Prostate gland (tissue), 2 donors: ENCODE measurements around the gene VIPR2. TPM values are rescaled to one million over a fixed set of nuclear protein-coding genes. Genes with fewer than 3 reads are reported as not detected.

Experiments
- DNase-seq: peaks from one replicate; pipeline ENCODE4 v3.0.0-alpha.2; 2019; ENCODE audit warnings: low spot score
- H3K27ac ChIP-seq, 2 donors: fragments of 200-600 bp; sonication (generic); 2 replicates each; pipeline ENCODE4 v1.5.1; 2017 to 2019
- H3K27me3 ChIP-seq: fragments of 200-600 bp; sonication (generic); replicated peaks from 2 replicates; pipeline ENCODE4 v1.5.1; 2019; ENCODE audit not compliant: insufficient read depth
- H3K36me3 ChIP-seq, 2 donors: fragments of 200-600 bp; sonication (generic); 1 replicate in 1 of 2; 2 replicates in 1 of 2; pipeline versions ENCODE4 v1.5.1 to v1.8.1; 2017 to 2019
- H3K4me1 ChIP-seq: fragments of 200-600 bp; sonication (generic); replicated peaks from 2 replicates; pipeline ENCODE4 v1.5.1; 2019
- H3K4me3 ChIP-seq, 2 donors: fragments of 200-600 bp; sonication (generic); 2 replicates each; pipeline ENCODE4 v1.5.1; 2017 to 2019
- H3K9me3 ChIP-seq: fragments of 200-600 bp; sonication (generic); 2 replicates; pipeline ENCODE4 v1.5.1; 2017
- CTCF ChIP-seq, 4 experiments: fragments of 200-600 bp in 2 of 4; fragments of 450-650 bp in 2 of 4; sonication (generic) in 2 of 4; IDR thresholded peaks; 1 replicate in 3 of 4; 2 replicates in 1 of 4; pipeline ENCODE4 v1.5.1; 2016 to 2019; ENCODE audit warnings: antibody characterized with exemption in 4 of 4, mild to moderate bottlenecking in 2 of 4, moderate library complexity in 2 of 4
- POLR2A ChIP-seq: fragments of 450-650 bp; IDR thresholded peaks from one replicate; pipeline ENCODE4 v1.6.1; 2016; ENCODE audit warnings: antibody characterized with exemption, mild to moderate bottlenecking
- POLR2AphosphoS5 ChIP-seq: sonication (generic); formaldehyde crosslinking; IDR thresholded peaks from one replicate; pipeline ENCODE4 v1.6.1; 2017; ENCODE audit warnings: antibody characterized with exemption
- WGBS: methylation state at CpG from one replicate; pipeline ENCODE4 v1.1.5; 2018; 5-methylcytosine and 5-hydroxymethylcytosine counted together
- intact Hi-C: fragments of 100-400 bp; cut with DNase I; formaldehyde crosslinking; loops from one replicate; pipeline ENCODE4 v1.14.2; 2022
- total RNA-seq, 2 donors: library from RNA; depleted of rRNA; stranded (reverse); fragments of >200 nt; gene quantifications; one replicate each; pipeline ENCODE4 v1.1.0, GENCODE V29; 2016

VIPR2 gene
- total RNA-seq, 2 donors from 2014 or later: 1.0 to 13.5 TPM

DNA sequence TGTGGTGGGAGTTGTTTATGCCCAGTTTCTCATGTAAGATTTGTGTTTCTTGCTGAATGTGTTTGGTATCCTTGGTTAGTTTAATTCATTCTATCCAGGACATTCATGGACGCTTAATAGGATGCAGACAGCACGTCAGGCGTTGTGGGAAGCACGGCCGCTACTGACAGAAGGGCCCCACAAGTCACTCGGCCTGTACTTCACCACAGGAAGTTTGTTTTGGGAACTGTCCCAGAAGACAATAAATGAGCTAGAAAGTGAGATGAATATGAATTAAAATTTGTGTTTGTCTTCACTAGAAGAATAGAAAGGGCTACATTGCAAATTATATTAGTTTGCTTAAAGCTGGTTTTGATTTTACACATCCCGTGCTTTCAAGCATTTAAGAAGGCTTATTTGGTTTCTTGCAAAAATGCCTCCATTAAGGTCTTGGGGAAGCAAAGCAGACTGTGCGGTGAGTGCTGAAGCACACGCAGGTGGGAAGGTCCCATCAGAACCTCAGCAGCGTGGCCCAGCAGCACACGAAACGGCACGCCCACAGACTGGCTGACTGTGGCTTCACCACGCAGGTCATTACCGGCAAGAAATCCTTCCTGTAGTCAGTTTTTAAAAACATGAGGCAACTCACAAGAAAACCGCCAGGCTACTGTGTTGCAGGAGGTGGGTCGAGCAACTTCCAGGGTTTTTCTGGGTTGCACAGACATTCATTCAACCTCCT, 74.1 kb downstream of the VIPR2 start:
- H3K27me3 ChIP-seq: no peaks in the 10 kb centered on the region
- intact Hi-C loops: no loop called here
- H3K36me3 ChIP-seq: no peaks in the 10 kb centered on the region
- no peaks in the 10 kb centered on the region for H3K9me3 ChIP-seq
- no peak overlapping the region for H3K4me3 ChIP-seq
- no peak overlapping the region for H3K27ac ChIP-seq
- no peaks in the 10 kb centered on the region for H3K4me1 ChIP-seq
- 30% methylated on average over 17 of the region's 17 CpGs for WGBS
- no peak for DNase-seq
- TF ChIP-seq POLR2A: no peak

GRCh38 chr7:159068893-159069448, 75.7 kb downstream of the VIPR2 start:
- Histone ChIP-seq H3K27me3 (no peaks in the 10 kb centered on the region), H3K9me3 (no peaks in the 10 kb centered on the region), H3K27ac (peak overlapping the region; percentile 35 to 37), H3K4me3 (no peak overlapping the region), H3K36me3 (no peaks in the 10 kb centered on the region), H3K4me1 (no peaks in the 10 kb centered on the region)
- intact Hi-C loops: no loop called here
- TF ChIP-seq POLR2AphosphoS5 (no peak), POLR2A (no peak), CTCF (IDR thresholded peaks at IDR 0.05) (no peak)
- WGBS: 88% methylated on average over 14 of the region's 14 CpGs
- no peak for DNase-seq

GRCh38 chr7:159068488-159068811, 76.2 kb downstream of the VIPR2 start:
- Histone ChIP-seq H3K36me3 (no peaks in the 10 kb centered on the region), H3K27ac (peak overlapping the region; percentile 35 to 37), H3K4me3 (no peak overlapping the region), H3K9me3 (no peaks in the 10 kb centered on the region), H3K27me3 (no peaks in the 10 kb centered on the region), H3K4me1 (no peaks in the 10 kb centered on the region)
- TF ChIP-seq POLR2A: no peak
- TF ChIP-seq POLR2AphosphoS5: no peak
- no peak for TF ChIP-seq CTCF (IDR thresholded peaks at IDR 0.05)
- 33% methylated on average over 12 of the region's 12 CpGs for WGBS
- no peak for DNase-seq
- intact Hi-C loops: no loop called here

DNA sequence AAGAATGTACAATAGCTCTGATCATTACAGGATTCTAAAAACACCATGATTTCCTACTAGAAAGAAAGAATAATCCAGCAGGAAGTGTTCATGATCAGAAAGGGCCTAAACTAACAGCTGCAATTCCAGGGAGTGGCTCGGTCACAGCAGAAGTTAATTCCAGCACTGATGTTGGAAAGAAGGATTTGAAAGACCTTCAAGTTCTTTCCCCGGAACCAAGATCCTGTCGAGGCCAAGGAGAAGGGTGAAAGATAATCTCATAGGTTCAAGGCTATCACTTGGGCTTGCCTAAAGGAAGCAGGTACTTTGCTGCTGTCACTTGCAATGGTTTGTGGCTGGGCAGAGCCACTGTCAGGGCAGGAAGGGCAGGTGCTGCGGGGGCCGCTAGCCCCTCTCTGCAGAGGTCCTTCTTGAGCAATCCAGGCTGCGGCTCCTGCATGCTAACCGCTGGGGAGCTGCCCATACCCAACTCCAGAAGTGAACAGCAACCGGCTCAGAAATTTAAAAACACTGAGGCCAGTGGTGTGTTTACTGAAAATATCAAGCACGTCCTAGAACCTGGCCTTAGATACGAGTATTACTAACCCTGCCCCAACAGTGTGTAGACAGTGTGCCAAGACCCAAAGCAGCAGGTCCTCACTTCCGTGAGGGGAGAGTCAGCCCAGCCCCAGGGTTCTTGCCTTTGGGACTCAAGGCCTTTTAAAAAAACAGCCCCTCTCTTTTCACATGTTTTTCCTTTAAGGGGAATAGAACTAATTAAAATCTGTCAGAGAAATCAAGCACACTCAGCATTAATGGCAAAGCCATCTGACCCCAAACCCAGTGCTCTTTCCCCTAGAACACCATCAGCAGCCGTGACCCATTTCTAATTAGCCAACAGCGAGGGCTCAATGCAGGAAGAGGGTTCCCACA, 76.8 kb downstream of the VIPR2 start:
- H3K4me3 ChIP-seq: no peak overlapping the region
- TF ChIP-seq CTCF (IDR thresholded peaks at IDR 0.05) (no peak), POLR2A (no peak), POLR2AphosphoS5 (no peak)
- no peak for DNase-seq
- H3K27ac ChIP-seq: peak overlapping the region; percentile 35 to 37
- intact Hi-C loops: no loop called here
- no peaks in the 10 kb centered on the region for H3K27me3 ChIP-seq
- H3K4me1 ChIP-seq: no peaks in the 10 kb centered on the region
- H3K36me3 ChIP-seq: no peaks in the 10 kb centered on the region
- 69% methylated on average over 13 of the region's 13 CpGs for WGBS
- no peaks in the 10 kb centered on the region for H3K9me3 ChIP-seq

- whole genome bisulfite sequencing: 92% methylated on average over 18 of the region's 18 CpGs
- TF ChIP-seq POLR2AphosphoS5: no peak
- TF ChIP-seq POLR2A: no peak
- TF ChIP-seq CTCF (IDR thresholded peaks at IDR 0.05): no peak
- Histone ChIP-seq H3K27me3 (no peaks in the 10 kb centered on the region), H3K27ac (no peak overlapping the region), H3K4me1 (no peaks in the 10 kb centered on the region), H3K4me3 (no peak overlapping the region), H3K9me3 (no peaks in the 10 kb centered on the region), H3K36me3 (no peaks in the 10 kb centered on the region)
- no peak for DNase-seq
- intact Hi-C loops: no loop called here
Measured at GRCh38 chr7:159066816-159067575, 77.7 kb downstream of the VIPR2 start.
